Spinal cord (tissue), 10 donors: ENCODE measurements around the gene CLEC3B. TPM values are rescaled to one million over a fixed set of nuclear protein-coding genes. Genes with fewer than 3 reads are reported as not detected.

Experiments used
- DNase-seq, 6 donors: peaks; one replicate each; pipeline versions ENCODE4 v3.0.0 to v3.0.0-alpha.2; 2013 to 2015; ENCODE audit warnings: low spot score in 6 of 6, low read depth in 4 of 6
- H3K27ac ChIP-seq: one replicate; pipeline ENCODE4 v1.5.1; 2013; ENCODE audit warnings: low read depth, low read length, control low read depth
- H3K27me3 ChIP-seq: one replicate; pipeline ENCODE4 v1.6.1; 2013; ENCODE audit warnings: low read length; ENCODE audit not compliant: control insufficient read depth, insufficient read depth
- H3K36me3 ChIP-seq: one replicate; pipeline ENCODE4 v1.6.1; 2013; ENCODE audit warnings: low read length; ENCODE audit not compliant: control insufficient read depth, insufficient read depth
- H3K4me1 ChIP-seq: one replicate; pipeline ENCODE4 v1.6.1; 2013; ENCODE audit warnings: low read length; ENCODE audit not compliant: control insufficient read depth, insufficient read depth
- H3K4me3 ChIP-seq: one replicate; pipeline ENCODE4 v1.5.1; 2013; ENCODE audit warnings: low read depth, low read length, control low read depth
- H3K9me3 ChIP-seq: one replicate; pipeline ENCODE4 v1.6.1; 2013; ENCODE audit warnings: low read length; ENCODE audit not compliant: control insufficient read depth, insufficient read depth
- whole genome bisulfite sequencing: methylation state at CpG from one replicate; pipeline ENCODE4 v1.1.5; 2013; ENCODE audit warnings: missing lambda C conversion rate; ENCODE audit not compliant: insufficient coverage; 5-methylcytosine and 5-hydroxymethylcytosine counted together
- polyA plus RNA-seq, 2 donors: library from polyadenylated mRNA; unstranded; fragments of 120-200 nt; gene quantifications; one replicate each; pipeline ENCODE4 v1.2.1, GENCODE V29; 2013; ENCODE audit not compliant: insufficient read length in 2 of 2
- total RNA-seq, 2 donors: library from RNA; depleted of rRNA in 1 of 2; stranded (reverse); fragments of 120-200 nt in 1 of 2; fragments of >200 nt in 1 of 2; gene quantifications; one replicate each; pipeline versions ENCODE4 v1.2.3 to v1.2.4, GENCODE V29; 2013 to 2014
- donor health status: healthy.

Gene CLEC3B
- total and polyA plus RNA-seq, 4 donors: 91.2 to 391 (median 138) TPM

DNA sequence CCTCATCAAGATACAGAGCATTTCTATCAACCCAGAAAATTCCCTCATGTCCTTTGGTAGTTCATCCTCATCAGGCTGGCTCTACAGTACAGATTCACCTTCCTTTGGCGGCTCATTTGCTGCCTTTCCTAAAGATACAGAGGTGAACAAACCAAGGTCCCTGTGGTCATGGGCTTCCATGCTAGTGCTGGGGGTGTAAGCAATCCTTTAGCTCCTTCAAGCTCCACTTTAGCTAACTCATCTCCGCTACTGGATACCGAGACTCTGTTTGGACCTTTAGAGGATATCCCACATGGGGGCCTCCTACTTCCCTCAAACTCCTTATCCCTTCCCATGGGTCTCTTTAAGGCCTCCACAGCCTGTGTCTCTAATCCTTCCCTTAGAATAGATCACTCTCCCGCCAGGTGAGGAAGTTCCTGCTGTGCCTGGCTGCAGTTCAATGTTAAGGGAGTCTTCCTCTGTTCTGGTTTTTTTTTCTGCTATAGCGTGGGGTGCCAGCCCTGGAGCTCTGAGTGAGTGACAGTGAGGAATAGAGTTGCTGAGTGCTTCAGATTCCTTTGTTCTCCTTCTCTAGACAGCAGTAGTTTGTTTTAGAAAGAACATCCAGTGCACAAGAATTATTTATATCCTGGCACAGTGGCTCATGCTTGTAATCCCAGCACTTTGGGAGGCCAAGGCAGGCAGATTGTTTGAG is 30.7 kb downstream of the CLEC3B start:
- DNase-seq: peak in 1 of 6 donors; percentile 17
- H3K27ac ChIP-seq: no peak overlapping the region
- H3K9me3 ChIP-seq: no peaks in the 10 kb centered on the region
- H3K27me3 ChIP-seq: no peaks in the 10 kb centered on the region
- H3K36me3 ChIP-seq: no peaks in the 10 kb centered on the region
- 80% methylated on average over 1 of the region's 5 CpGs for WGBS
- peaks cover 4% of the 10 kb centered on the region for H3K4me1 ChIP-seq
- H3K4me3 ChIP-seq: no peak overlapping the region

- H3K36me3 ChIP-seq: no peaks in the 10 kb centered on the region
- no peak overlapping the region for H3K4me3 ChIP-seq
- no peaks in the 10 kb centered on the region for H3K27me3 ChIP-seq
- DNase-seq: no peak
- no CpG with 5 or more reads among the region's 3 CpGs for WGBS
- no peaks in the 10 kb centered on the region for H3K9me3 ChIP-seq
- peaks cover 4% of the 10 kb centered on the region for H3K4me1 ChIP-seq
- H3K27ac ChIP-seq: no peak overlapping the region
Observed at GRCh38 chr3:45057557-45057956, 31.5 kb downstream of the CLEC3B start.

- Histone ChIP-seq H3K27ac (no peak overlapping the region), H3K36me3 (no peaks in the 10 kb centered on the region), H3K9me3 (no peaks in the 10 kb centered on the region), H3K4me3 (no peak overlapping the region), H3K4me1 (peaks cover 4% of the 10 kb centered on the region), H3K27me3 (no peaks in the 10 kb centered on the region)
- no peak for DNase-seq
- WGBS: no CpG with 5 or more reads among the region's 2 CpGs
Observed at GRCh38 chr3:45059132-45059531, 33.0 kb downstream of the CLEC3B start.

GRCh38 chr3:45060165-45060892 is 34.2 kb downstream of the CLEC3B start:
- DNase-seq: peak in 2 of 6 donors; percentile 36 to 57
- no peak overlapping the region for H3K4me3 ChIP-seq
- no peak overlapping the region for H3K27ac ChIP-seq
- H3K27me3 ChIP-seq: no peaks in the 10 kb centered on the region
- WGBS: 19% methylated on average over 3 of the region's 4 CpGs
- H3K4me1 ChIP-seq: peaks cover 4% of the 10 kb centered on the region
- H3K36me3 ChIP-seq: no peaks in the 10 kb centered on the region
- no peaks in the 10 kb centered on the region for H3K9me3 ChIP-seq

- Histone ChIP-seq H3K27me3 (no peaks in the 10 kb centered on the region), H3K9me3 (no peaks in the 10 kb centered on the region), H3K27ac (no peak overlapping the region), H3K36me3 (no peaks in the 10 kb centered on the region), H3K4me3 (no peak overlapping the region), H3K4me1 (peaks cover 4% of the 10 kb centered on the region)
- DNase-seq: no peak
- WGBS: no CpG with 5 or more reads among the region's 1 CpG
Observed at GRCh38 chr3:45062697-45063070, 36.6 kb downstream of the CLEC3B start.

DNA sequence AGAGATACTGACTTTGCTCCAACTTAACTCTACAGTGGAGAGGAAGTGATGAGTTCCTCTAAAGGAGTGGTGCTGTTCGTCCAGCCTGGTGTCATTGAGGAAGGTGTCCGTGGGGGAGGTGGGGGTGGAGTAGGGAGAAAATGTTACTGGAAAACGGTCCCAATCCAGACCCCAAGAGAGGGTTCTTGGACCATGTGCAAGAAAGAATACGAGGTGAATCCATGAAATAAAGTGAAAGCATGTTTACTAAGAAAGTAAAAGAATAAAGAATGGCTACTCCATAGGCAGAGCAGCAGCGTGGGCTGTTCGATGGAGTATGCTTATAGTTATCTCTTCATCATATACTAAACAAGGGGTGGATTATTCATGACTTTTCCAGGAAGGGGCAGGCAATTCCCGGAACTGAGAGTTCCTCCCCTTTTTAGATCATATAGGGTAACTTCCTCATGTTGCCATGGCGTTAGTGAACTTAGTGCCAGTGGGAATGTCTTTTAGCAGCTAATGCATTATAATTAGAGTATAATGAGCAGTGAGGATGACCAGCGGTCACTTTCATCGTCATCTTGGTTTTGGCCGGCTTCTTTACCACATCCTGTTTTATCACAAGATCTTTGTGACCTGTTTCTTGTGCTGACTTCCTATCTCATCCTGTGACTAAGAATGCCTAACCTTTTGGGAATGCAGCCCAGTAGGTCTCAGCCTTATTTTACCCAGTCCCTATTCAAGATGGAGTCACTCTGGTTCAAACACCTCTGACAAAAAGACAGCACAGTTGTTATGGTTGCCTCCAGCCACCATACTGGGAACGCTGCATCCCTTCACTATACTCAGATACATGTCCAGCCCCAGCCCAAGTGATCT is 38.6 kb downstream of the CLEC3B start:
- peaks cover 4% of the 10 kb centered on the region for H3K4me1 ChIP-seq
- H3K27ac ChIP-seq: no peak overlapping the region
- WGBS: 59% methylated on average over 7 of the region's 12 CpGs
- no peaks in the 10 kb centered on the region for H3K36me3 ChIP-seq
- no peaks in the 10 kb centered on the region for H3K9me3 ChIP-seq
- H3K27me3 ChIP-seq: no peaks in the 10 kb centered on the region
- H3K4me3 ChIP-seq: no peak overlapping the region
- DNase-seq: no peak

DNA sequence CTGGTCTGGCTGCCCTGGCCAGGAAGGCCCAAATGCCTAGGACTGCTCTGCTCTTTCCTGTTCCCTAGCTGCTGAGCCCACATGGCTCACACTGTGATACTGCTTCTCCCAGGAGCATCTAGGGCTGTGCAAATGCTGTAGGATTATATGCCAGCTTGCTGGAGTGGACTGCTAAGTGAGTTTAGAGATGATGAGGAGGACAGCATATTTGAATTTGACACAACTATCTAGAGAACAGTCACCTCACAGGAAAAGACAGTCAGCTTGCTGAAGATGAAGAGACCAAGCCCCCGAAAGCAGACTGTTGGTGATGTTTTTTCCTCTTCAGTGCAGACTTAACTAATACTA is 39.2 kb downstream of the CLEC3B start:
- Histone ChIP-seq H3K36me3 (no peaks in the 10 kb centered on the region), H3K4me1 (peaks cover 4% of the 10 kb centered on the region), H3K27ac (no peak overlapping the region), H3K27me3 (no peaks in the 10 kb centered on the region), H3K9me3 (no peaks in the 10 kb centered on the region), H3K4me3 (no peak overlapping the region)
- DNase-seq: no peak
- WGBS: no CpG with 5 or more reads among the region's 1 CpG

DNA sequence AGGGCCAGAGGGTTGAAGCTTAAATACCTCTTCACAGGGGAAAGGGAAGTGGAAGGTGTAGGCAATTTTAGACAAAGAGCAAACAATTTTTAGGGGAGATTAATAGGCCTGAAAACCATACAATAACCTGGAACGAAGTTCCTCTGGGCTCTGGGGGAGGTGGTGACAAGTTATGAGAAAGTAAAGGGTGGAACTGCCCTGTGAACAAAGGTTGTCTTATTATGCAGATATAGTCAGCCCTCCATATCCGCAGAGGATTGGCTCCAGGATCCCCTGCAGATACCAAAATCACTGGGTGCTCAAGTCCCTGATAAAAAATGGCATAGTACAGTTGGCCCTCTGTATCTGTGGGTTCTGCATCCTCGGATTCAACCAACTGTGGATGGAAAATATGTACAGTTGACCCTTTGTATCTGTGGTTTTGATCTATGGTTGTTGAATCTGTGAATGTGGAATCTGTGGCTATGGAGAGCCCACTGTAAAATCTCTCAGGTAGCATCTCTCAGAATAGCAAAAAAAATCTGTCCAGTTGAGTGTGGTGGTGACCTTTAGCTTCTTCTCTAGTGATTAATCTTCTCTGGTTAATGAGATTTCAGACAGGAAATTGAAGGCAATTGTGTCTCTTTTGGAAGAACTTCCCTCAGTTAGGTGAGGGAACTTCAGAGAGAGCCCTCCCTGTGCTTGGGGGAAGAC is 40.2 kb downstream of the CLEC3B start:
- 93% methylated on average over 2 of the region's 3 CpGs for WGBS

GRCh38 chr3:45067486-45067885 is 41.4 kb downstream of the CLEC3B start:
- no CpG with 5 or more reads among the region's 4 CpGs for WGBS
- no peaks in the 10 kb centered on the region for H3K36me3 ChIP-seq
- H3K9me3 ChIP-seq: no peaks in the 10 kb centered on the region
- H3K4me1 ChIP-seq: no peaks in the 10 kb centered on the region
- no peaks in the 10 kb centered on the region for H3K27me3 ChIP-seq
- no peak overlapping the region for H3K27ac ChIP-seq
- no peak for DNase-seq
- no peak overlapping the region for H3K4me3 ChIP-seq

More for the DNA sequence above, 40.2 kb downstream of the CLEC3B start:
- Histone ChIP-seq H3K4me3 (no peak overlapping the region), H3K9me3 (no peaks in the 10 kb centered on the region), H3K36me3 (no peaks in the 10 kb centered on the region), H3K27me3 (no peaks in the 10 kb centered on the region), H3K27ac (no peak overlapping the region), H3K4me1 (no peaks in the 10 kb centered on the region)
- DNase-seq: no peak
